GM12878 (cell line): Measurements from ENCODE around the gene KDM2A. TPM values are rescaled to one million over a fixed set of nuclear protein-coding genes. Genes with fewer than 3 reads are reported as not detected.

Source experiments
- ATAC-seq: fragments of 200-7000 bp; cut with Tn5 transposase; 3 replicates; pipeline ENCODE4 v1.9.1; 2020; ENCODE audit warnings: mild to moderate bottlenecking, moderate library complexity
- BruUV-seq: library from RNA; stranded (reverse); fragments of 400-500 nt; replicated peaks from 2 replicates; lab custom pipeline; 2021; lab: Mats Ljungman, UMichigan
- CTCF ChIA-PET: fragments of 300-600 bp; sonication (Branson Sonifier 250); formaldehyde crosslinking; extraction: SDS; loops from one replicate; lab custom pipeline; 2021; ENCODE audit warnings: inconsistent platforms; lab: Yijun Ruan, JAX
- POLR2A ChIA-PET: fragments of 350-600 bp; formaldehyde crosslinking; extraction: SDS; loops from one replicate; lab custom pipeline; 2021; ENCODE audit warnings: inconsistent platforms; lab: Charles Lee
- RAD21 ChIA-PET: fragments of 300-600 bp; sonication (Branson Sonifier 250); formaldehyde crosslinking; loops from one replicate; lab custom pipeline; 2023; ENCODE audit warnings: antibody characterized with exemption; ENCODE audit not compliant: unreplicated experiment; lab: Charles Lee
- SMC1A ChIA-PET: fragments of 300-600 bp; sonication (Branson Sonifier 250); formaldehyde crosslinking; loops from one replicate; lab custom pipeline; 2023; ENCODE audit not compliant: unreplicated experiment, uncharacterized antibody; lab: Charles Lee
- DNase-seq: peaks from one replicate; pipeline ENCODE4 v3.0.0-alpha.2; 2011; ENCODE audit warnings: low read depth, low spot score
- FAIRE-seq: peaks from 3 replicates; lab custom pipeline; 2011; peaks lifted over from hg19 to GRCh38; lab: Jason Lieb, UNC
- H2AFZ ChIP-seq: 2 replicates; pipeline ENCODE4 v1.6.0; 2011; ENCODE audit warnings: low read depth, low read length, control low read depth; ENCODE audit not compliant: control insufficient read depth
- H3K27ac ChIP-seq: 2 replicates; pipeline ENCODE4 v1.5.1; 2011; ENCODE audit warnings: control low read depth; ENCODE audit not compliant: control insufficient read depth, insufficient read depth
- H3K27me3 ChIP-seq, 2 experiments: replicated peaks in 1 of 2; 2 replicates each; pipeline versions ENCODE4 v1.6.0 to v1.6.1; 2011; ENCODE audit warnings: low read length in 1 of 2; ENCODE audit not compliant: control insufficient read depth in 2 of 2, insufficient read depth in 2 of 2
- H3K36me3 ChIP-seq, 2 experiments: 2 replicates each; pipeline ENCODE4 v1.5.1; 2011; ENCODE audit warnings: low read length in 1 of 2; ENCODE audit not compliant: control insufficient read depth in 2 of 2, insufficient read depth in 2 of 2
- H3K4me1 ChIP-seq: 2 replicates; pipeline ENCODE4 v1.6.1; 2011; ENCODE audit warnings: mild to moderate bottlenecking, low read length, moderate library complexity, mixed read lengths; ENCODE audit not compliant: control insufficient read depth, insufficient read depth
- H3K4me2 ChIP-seq: 2 replicates; pipeline ENCODE4 v1.6.0; 2011; ENCODE audit warnings: control low read depth; ENCODE audit not compliant: control insufficient read depth, insufficient read depth
- H3K4me3 ChIP-seq: fragments of 200-600 bp; sonication (generic); 2 replicates; pipeline ENCODE4 v1.5.1; 2016
- H3K79me2 ChIP-seq: 2 replicates; pipeline ENCODE4 v1.6.0; 2011; ENCODE audit warnings: low read length; ENCODE audit not compliant: control insufficient read depth, insufficient read depth
- H3K9ac ChIP-seq: 2 replicates; pipeline ENCODE4 v1.8.0; 2011; ENCODE audit warnings: low read length, control low read depth, mixed read lengths; ENCODE audit not compliant: control insufficient read depth, insufficient read depth
- H3K9me3 ChIP-seq: replicated peaks from 3 replicates; pipeline ENCODE4 v1.5.1; 2011; ENCODE audit warnings: mild to moderate bottlenecking, low read length; ENCODE audit not compliant: control insufficient read depth, insufficient read depth
- H4K20me1 ChIP-seq: 2 replicates; pipeline ENCODE4 v1.6.0; 2011; ENCODE audit not compliant: control insufficient read depth, insufficient read depth
- EGR1 ChIP-seq, 2 experiments: IDR thresholded peaks; 1 replicate in 1 of 2; 2 replicates in 1 of 2; pipeline ENCODE4 v1.6.1; 2011 to 2012; ENCODE audit warnings: low read depth in 2 of 2, low read length in 2 of 2, borderline replicate concordance in 1 of 2, mild to moderate bottlenecking in 1 of 2, moderate library complexity in 1 of 2
- MEF2B ChIP-seq: fragments of 450-650 bp; IDR thresholded peaks from 2 replicates; pipeline ENCODE4 v1.6.1; 2018; ENCODE audit warnings: mild to moderate bottlenecking, moderate library complexity; ENCODE audit not compliant: partially characterized antibody, poor library complexity, severe bottlenecking
- ZBTB4 ChIP-seq: fragments of 450-650 bp; formaldehyde crosslinking; IDR thresholded peaks from 2 replicates; pipeline ENCODE4 v1.4.0; 2022; ENCODE audit warnings: mild to moderate bottlenecking, moderate library complexity
- WGBS: methylation state at CpG from one replicate; pipeline ENCODE4 v1.1.6; 2016; ENCODE audit warnings: low lambda C conversion rate; ENCODE audit not compliant: insufficient replicate concordance, insufficient coverage; ENCODE audit errors: missing lambda C conversion rate; 5-methylcytosine and 5-hydroxymethylcytosine counted together
- in situ Hi-C: fragments of 300-500 bp; cut with MboI; formaldehyde crosslinking; loops from 9 replicates; pipeline ENCODE4 v1.14.3; 2018; ENCODE audit warnings: mixed read lengths
- intact Hi-C: fragments of 100-400 bp; cut with micrococcal nuclease; formaldehyde crosslinking; loops from one replicate; pipeline ENCODE4 v1.14.2; 2022; ENCODE audit not compliant: unreplicated experiment
- polyA plus RNA-seq, 11 experiments: library from polyadenylated mRNA; depleted of rRNA in 4 of 11; unstranded in 6 of 11; stranded (reverse) in 5 of 11; fragments of >200 nt; fragmentation: Nextera tagmentation in 4 of 11; fragmentation: Illumina TruSeq in 1 of 11; extraction: Ambion mirVana in 4 of 11; extraction: Trizol in 1 of 11; gene quantifications; 1 replicate in 1 of 11; 2 replicates in 10 of 11; pipeline versions ENCODE4 v1.2.1 to v1.2.3, GENCODE V29; 2011 to 2016; ENCODE audit warnings: inconsistent platforms in 2 of 11, missing spikeins in 2 of 11, low read depth in 1 of 11
- total RNA-seq, 4 experiments: library from RNA; depleted of rRNA in 3 of 4; stranded (reverse); fragments of >200 nt in 3 of 4; fragmentation: Illumina TruSeq in 1 of 4; extraction: Trizol in 1 of 4; gene quantifications; 2 replicates each; pipeline versions ENCODE4 v1.2.1 to v1.2.3, GENCODE V29; 2013 to 2021
- TF ChIP-seq, protein P1 (sequence below): fragments of 450-650 bp; IDR thresholded peaks from 2 replicates; pipeline ENCODE4 v1.6.1; 2017; ENCODE audit warnings: antibody characterized with exemption, mild to moderate bottlenecking, moderate library complexity

Gene KDM2A
- total and polyA plus RNA-seq, 10 of the 15 experiments (the other 5 are each of a cell fraction or from before 2014, with no cell fraction given), result 10.5 to 69.3 (median 41.6) TPM

DNA sequence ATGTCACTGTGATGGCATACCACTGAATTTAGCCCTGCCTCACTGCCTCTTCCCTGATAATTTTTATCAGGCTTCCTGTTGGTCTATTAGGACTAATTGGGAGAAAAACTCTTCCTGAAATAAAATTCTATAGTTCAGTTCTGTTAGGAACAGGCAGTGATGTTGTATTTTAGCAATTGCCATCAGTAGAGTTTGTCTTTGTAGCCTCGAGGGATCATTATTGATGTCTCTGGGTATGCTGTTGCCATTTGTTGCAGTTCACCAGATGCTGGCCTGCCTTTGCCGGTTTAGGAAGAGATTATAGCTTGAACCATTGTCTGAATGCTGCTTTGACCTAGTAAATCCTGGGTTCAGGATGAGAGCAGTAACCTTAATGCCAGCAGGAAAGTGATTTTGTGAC, 41.0 kb downstream of the KDM2A start:
- Histone ChIP-seq H3K9me3 (no peaks in the 10 kb centered on the region), H2AFZ (no peak overlapping the region), H3K9ac (no peak overlapping the region), H3K36me3 (peaks cover 4 to 13% of the 10 kb centered on the region in 2 experiments; a peak in 3 of 4 replicates), H3K27me3 (no peaks in the 10 kb centered on the region), H3K4me1 (peaks cover 13% of the 10 kb centered on the region), H3K4me3 (no peak overlapping the region), H4K20me1 (no peaks in the 10 kb centered on the region), H3K27ac (no peak overlapping the region), H3K4me2 (no peak overlapping the region), H3K79me2 (peaks cover 65% of the 10 kb centered on the region)
- intact Hi-C loops (loop anchor here (5.0 kb wide), 1 partner anchor 38 kb away; no protein-coding TSS in a partner anchor), in situ Hi-C loops (no loop called here)
- ATAC-seq (no peak), FAIRE-seq (peak; percentile 91), DNase-seq (no peak)
- SMC1A ChIA-PET, result no interaction called here
- CTCF ChIA-PET, result interaction anchor here (0.5 to 1.6 kb wide), 2 partner anchors 33 to 79 kb away, joined by 3 read pairs; no protein-coding TSS in a partner anchor
- POLR2A ChIA-PET, result interaction anchor here (0.5 kb wide), 1 partner anchor 46 kb away, joined by 3 read pairs; no protein-coding TSS in a partner anchor
- RAD21 ChIA-PET, result interaction anchor here (1.2 kb wide), 2 partner anchors 11 to 79 kb away, joined by 4 to 6 read pairs; no protein-coding TSS in a partner anchor
- WGBS, result 98% methylated on average over 2 of the region's 2 CpGs
- no peak for TF ChIP-seq MEF2B
- no peak for TF ChIP-seq ZBTB4 (CRISPR knock-in tag)
- TF ChIP-seq, protein P1, sequence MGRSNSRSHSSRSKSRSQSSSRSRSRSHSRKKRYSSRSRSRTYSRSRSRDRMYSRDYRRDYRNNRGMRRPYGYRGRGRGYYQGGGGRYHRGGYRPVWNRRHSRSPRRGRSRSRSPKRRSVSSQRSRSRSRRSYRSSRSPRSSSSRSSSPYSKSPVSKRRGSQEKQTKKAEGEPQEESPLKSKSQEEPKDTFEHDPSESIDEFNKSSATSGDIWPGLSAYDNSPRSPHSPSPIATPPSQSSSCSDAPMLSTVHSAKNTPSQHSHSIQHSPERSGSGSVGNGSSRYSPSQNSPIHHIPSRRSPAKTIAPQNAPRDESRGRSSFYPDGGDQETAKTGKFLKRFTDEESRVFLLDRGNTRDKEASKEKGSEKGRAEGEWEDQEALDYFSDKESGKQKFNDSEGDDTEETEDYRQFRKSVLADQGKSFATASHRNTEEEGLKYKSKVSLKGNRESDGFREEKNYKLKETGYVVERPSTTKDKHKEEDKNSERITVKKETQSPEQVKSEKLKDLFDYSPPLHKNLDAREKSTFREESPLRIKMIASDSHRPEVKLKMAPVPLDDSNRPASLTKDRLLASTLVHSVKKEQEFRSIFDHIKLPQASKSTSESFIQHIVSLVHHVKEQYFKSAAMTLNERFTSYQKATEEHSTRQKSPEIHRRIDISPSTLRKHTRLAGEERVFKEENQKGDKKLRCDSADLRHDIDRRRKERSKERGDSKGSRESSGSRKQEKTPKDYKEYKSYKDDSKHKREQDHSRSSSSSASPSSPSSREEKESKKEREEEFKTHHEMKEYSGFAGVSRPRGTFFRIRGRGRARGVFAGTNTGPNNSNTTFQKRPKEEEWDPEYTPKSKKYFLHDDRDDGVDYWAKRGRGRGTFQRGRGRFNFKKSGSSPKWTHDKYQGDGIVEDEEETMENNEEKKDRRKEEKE, result no peak
- no peak for TF ChIP-seq EGR1 (IDR thresholded peaks at IDR 0.05; ENCODE audit: borderline replicate concordance in 1 of 2, low read depth in 2 of 2, low read length in 2 of 2)
- BruUV-seq, result no TSS peak
